ENCODE data around the gene MIDN.

MIDN gene

DNA sequence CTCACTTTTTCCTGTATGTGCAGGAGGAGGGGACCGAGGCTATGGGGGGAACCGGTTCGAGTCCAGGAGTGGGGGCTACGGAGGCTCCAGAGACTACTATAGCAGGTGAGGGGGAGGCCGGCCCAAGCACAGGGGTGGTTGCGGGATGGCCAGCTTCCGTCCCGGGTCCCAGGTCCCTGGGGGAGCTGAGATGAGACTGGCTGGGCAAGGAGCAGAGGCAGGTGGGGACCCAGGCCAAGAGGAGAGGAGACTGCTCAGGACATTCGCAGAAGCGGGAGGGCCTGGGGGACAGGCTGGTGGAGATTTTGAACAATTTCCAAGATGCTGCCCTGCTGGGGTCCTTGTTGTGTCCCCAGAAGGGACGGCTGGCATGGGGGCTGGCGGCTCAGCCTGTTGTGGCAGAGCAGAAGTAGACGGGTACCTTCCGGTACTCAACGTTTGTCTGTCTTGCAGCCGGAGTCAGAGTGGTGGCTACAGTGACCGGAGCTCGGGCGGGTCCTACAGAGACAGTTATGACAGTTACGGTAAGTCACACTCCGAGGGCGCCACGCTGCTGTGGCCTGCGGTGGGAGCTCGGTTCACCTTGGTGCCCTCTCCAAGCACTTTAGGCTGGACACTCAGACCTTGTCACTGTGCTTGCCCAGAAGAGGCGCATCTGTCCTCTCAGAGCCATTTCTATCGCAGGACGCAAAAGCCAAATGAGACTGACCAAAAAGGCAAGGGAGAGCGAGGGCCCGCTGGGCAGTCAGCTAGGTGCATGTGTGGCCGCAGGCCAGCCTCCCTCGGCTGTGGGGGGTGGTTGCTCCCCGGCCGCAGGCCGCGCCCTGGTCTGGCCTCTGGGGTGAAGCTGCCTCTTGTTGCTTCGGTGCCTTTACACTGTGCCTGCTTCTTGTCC, 23.4 kb downstream of the MIDN start:
- DNase-seq (ENCODE audit: extremely low read depth, low read depth): no peak
- TF ChIP-seq, protein P1, sequence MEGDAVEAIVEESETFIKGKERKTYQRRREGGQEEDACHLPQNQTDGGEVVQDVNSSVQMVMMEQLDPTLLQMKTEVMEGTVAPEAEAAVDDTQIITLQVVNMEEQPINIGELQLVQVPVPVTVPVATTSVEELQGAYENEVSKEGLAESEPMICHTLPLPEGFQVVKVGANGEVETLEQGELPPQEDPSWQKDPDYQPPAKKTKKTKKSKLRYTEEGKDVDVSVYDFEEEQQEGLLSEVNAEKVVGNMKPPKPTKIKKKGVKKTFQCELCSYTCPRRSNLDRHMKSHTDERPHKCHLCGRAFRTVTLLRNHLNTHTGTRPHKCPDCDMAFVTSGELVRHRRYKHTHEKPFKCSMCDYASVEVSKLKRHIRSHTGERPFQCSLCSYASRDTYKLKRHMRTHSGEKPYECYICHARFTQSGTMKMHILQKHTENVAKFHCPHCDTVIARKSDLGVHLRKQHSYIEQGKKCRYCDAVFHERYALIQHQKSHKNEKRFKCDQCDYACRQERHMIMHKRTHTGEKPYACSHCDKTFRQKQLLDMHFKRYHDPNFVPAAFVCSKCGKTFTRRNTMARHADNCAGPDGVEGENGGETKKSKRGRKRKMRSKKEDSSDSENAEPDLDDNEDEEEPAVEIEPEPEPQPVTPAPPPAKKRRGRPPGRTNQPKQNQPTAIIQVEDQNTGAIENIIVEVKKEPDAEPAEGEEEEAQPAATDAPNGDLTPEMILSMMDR (IDR thresholded peaks at IDR 0.05; ENCODE audit: low read depth, low read length, missing control alignments): no peak
- H3K4me3 ChIP-seq (replicated peaks; ENCODE audit: low read depth, low read length): peak overlapping the region; percentile 78

DNA sequence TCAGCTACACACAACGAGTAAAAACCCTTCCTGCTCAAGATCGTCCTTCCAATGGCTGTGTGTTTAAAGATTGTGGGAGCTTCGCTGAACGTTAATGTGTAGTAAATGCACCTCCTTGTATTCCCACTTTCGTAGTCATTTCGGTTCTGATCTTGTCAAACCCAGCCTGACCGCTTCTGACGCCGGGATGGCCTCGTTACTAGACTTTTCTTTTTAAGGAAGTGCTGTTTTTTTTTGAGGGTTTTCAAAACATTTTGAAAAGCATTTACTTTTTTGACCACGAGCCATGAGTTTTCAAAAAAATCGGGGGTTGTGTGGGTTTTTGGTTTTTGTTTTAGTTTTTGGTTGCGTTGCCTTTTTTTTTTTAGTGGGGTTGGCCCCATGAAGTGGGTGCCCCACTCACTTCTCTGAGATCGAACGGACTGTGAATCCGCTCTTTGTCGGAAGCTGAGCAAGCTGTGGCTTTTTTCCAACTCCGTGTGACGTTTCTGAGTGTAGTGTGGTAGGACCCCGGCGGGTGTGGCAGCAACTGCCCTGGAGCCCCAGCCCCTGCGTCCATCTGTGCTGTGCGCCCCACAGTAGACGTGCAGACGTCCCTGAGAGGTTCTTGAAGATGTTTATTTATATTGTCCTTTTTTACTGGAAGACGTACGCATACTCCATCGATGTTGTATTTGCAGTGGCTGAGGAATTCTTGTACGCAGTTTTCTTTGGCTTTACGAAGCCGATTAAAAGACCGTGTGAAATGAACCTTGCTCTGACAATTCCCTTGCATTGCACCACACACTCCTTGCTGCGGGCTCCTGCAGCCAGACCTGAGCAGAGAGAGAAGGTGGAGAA, 24.3 kb downstream of the MIDN start:
- TF ChIP-seq, protein P1 (IDR thresholded peaks at IDR 0.05; ENCODE audit: low read depth, low read length, missing control alignments): no peak
- no peak for DNase-seq (ENCODE audit: extremely low read depth, low read depth)
- H3K4me3 ChIP-seq (replicated peaks; ENCODE audit: low read depth, low read length): no peak overlapping the region

DNA sequence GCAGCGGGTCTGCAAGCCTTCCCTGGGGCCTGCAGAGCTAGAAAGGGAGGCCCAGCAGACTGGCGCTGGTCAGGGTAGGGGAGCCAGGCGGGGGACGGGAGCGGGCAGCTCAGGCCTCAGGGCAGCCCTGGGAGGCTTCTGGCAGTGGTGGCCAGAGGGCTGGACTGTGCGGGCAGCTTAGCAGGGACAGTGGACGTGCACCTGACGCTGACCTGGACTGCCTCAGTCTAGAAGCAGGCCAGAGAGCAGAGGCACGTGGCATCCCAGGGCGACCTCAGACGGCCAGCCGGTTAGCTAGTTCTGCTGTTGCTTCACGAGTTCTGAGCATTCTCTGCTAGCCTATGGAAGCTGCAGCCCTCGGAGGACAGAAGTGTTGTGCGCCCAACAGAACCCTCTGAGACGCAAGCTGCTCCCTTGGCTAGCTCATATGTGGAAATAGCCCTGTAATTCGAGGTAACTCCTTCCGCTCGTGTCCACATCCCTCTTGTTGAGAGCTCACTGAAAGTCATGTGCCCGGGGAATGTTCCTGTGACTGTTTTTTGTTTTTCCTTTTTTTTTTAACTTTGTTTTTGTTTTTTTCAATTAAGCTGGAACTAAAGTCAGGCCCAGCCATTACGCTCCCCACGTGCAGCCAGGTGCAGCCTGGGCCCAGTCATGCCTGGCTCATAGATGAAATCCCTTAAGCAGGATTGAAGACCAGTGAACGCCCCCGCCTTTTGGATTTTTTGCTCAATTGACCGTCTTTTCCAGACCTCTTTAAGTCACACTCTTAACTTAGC, 25.1 kb downstream of the MIDN start:
- DNase-seq (ENCODE audit: extremely low read depth, low read depth): no peak
- no peak overlapping the region for H3K4me3 ChIP-seq (replicated peaks; ENCODE audit: low read depth, low read length)
- TF ChIP-seq, protein P1 (IDR thresholded peaks at IDR 0.05; ENCODE audit: low read depth, low read length, missing control alignments): no peak

DNA sequence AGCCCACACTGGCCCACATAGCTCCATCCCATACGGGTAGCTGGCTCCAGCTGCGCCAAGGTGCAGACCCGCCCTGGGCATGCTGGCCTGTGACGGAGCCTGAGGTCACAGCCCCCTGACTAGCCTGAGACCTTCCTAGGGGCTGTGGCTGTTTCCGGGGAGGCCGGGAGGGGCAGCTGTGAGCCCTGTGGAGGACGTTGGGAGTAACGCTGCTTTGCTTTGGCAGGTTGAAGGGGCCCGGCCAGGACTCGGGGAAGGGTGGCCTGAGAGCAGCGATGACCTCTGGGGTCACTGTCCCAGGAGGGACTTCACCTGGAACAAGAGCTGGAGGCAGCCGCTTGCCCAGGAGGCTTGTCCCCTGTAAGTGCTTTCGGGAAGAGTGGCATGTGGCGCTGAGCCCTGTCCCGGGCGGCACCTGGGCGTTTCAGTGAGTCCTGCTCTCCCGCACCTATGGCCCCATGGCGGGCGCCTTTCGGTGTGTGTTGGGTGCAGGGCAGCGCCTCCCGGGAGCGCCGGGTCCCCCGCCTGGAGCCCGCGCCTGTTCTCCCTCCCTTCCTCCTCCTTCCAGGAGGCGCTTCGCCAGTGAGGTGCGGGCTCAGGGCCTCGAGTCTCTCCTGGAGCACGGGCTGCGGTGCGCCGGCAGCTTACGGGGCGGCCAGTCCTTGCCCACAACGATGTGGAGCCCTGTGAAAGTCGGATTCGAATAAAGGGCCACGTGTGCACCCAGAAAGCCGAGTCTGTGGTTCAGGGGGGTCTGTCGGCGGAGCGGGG, 25.9 kb downstream of the MIDN start:
- H3K4me3 ChIP-seq (replicated peaks; ENCODE audit: low read depth, low read length): peak overlapping the region; percentile 59
- no peak for DNase-seq (ENCODE audit: extremely low read depth, low read depth)
- TF ChIP-seq, protein P1 (IDR thresholded peaks at IDR 0.05; ENCODE audit: low read depth, low read length, missing control alignments): no peak

DNA sequence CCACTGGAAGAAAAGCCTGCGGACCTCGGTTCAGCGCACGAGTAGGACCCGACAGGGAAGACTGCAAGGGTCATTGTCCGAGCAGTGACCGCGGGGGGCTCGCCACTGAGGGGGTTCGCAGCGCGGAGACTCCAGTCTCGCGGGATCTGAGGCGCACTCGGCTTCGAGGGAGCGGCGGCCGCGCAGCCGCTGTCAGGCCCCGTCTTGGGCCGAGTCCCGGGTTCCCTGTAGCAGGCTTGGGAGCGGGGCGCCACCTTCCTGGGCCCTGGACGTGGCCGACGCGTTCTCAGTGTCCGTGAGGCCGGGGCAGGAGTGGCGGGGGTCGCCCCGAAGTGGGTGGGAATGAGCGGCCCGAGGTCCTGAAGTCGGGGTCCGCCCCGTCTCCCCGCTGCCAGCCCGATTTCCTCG, 26.5 kb downstream of the MIDN start:
- no peak for DNase-seq (ENCODE audit: extremely low read depth, low read depth)
- TF ChIP-seq, protein P1 (IDR thresholded peaks at IDR 0.05; ENCODE audit: low read depth, low read length, missing control alignments): no peak
- peak overlapping the region; percentile 59 for H3K4me3 ChIP-seq (replicated peaks; ENCODE audit: low read depth, low read length)
